Cardiac muscle cell (in vitro differentiated cells and primary cell): ENCODE data around the gene PAQR7. TPM values are rescaled to one million over a fixed set of nuclear protein-coding genes. Genes with fewer than 3 reads are reported as not detected.
A peak's percentile ranks its signal among the peaks of the same experiment; 100 is the strongest.

Experiments used
- DNase-seq, 2 donors: peaks; one replicate each; pipeline versions ENCODE4 v3.0.0 to v3.0.0-alpha.2; 2010 to 2017; ENCODE audit warnings: low read depth in 1 of 2, low spot score in 1 of 2
- H3K27ac ChIP-seq: fragments of 200-600 bp; sonication (generic); 2 replicates; pipeline ENCODE4 v1.5.1; 2016
- H3K27me3 ChIP-seq: fragments of 200-600 bp; sonication (generic); 2 replicates; pipeline ENCODE4 v1.6.0; 2016; ENCODE audit warnings: control low read depth
- H3K36me3 ChIP-seq: fragments of 200-600 bp; sonication (generic); 2 replicates; pipeline ENCODE4 v1.5.1; 2016; ENCODE audit warnings: control low read depth
- H3K4me1 ChIP-seq: fragments of 200-600 bp; sonication (generic); 2 replicates; pipeline ENCODE4 v1.8.1; 2017; ENCODE audit warnings: low read depth, mild to moderate bottlenecking, mixed run types
- H3K4me3 ChIP-seq: fragments of 200-600 bp; sonication (generic); 2 replicates; pipeline ENCODE4 v1.5.1; 2016; ENCODE audit warnings: mild to moderate bottlenecking
- H3K9me3 ChIP-seq: fragments of 200-600 bp; sonication (generic); 2 replicates; pipeline ENCODE4 v1.5.1; 2017; ENCODE audit warnings: low read depth, mild to moderate bottlenecking, control low read depth
- polyA plus RNA-seq: library from polyadenylated mRNA; unstranded; fragments of >200 nt; fragmentation: Nextera tagmentation; extraction: Ambion mirVana; gene quantifications from 2 replicates; pipeline ENCODE4 v1.2.1, GENCODE V29; 2016
- total RNA-seq: library from RNA; depleted of rRNA; stranded (reverse); fragments of >200 nt; gene quantifications from 2 replicates; pipeline ENCODE4 v1.2.3, GENCODE V29; 2016
- TF ChIP-seq, protein P1 (sequence below): IDR thresholded peaks from 2 replicates; pipeline ENCODE4 v1.5.1; 2012; ENCODE audit warnings: low read depth, mild to moderate bottlenecking, low read length

The PAQR7 gene
- total and polyA plus RNA-seq, 2 experiments from 2014 or later = 3.1 to 12.5 TPM

DNA sequence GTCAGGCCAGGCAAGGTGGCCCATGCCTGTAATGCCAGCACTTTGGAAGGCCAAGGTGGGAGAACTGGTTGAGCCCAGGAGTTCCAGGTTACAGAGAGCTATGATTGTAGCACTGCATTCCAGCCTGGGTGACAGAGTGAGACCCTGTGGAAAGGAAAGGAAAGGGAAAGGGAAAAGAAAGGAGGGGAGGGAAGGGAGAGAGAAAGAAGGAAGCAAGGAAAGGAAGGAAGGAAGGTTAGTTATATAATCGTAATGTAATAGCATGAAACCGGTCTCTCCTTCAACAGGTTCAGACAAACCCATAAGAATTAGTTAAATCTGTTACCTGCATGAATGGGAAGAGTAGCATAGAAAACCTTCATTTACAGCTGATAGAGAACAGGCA lies 1.2 kb upstream of the PAQR7 start:
- no peak overlapping the region for H3K27ac ChIP-seq
- no peaks in the 10 kb centered on the region for H3K9me3 ChIP-seq
- no peaks in the 10 kb centered on the region for H3K36me3 ChIP-seq
- H3K27me3 ChIP-seq = no peaks in the 10 kb centered on the region
- DNase-seq = no peak
- H3K4me1 ChIP-seq = peaks cover 25% of the 10 kb centered on the region
- no peak overlapping the region for H3K4me3 ChIP-seq
- TF ChIP-seq, protein P1, sequence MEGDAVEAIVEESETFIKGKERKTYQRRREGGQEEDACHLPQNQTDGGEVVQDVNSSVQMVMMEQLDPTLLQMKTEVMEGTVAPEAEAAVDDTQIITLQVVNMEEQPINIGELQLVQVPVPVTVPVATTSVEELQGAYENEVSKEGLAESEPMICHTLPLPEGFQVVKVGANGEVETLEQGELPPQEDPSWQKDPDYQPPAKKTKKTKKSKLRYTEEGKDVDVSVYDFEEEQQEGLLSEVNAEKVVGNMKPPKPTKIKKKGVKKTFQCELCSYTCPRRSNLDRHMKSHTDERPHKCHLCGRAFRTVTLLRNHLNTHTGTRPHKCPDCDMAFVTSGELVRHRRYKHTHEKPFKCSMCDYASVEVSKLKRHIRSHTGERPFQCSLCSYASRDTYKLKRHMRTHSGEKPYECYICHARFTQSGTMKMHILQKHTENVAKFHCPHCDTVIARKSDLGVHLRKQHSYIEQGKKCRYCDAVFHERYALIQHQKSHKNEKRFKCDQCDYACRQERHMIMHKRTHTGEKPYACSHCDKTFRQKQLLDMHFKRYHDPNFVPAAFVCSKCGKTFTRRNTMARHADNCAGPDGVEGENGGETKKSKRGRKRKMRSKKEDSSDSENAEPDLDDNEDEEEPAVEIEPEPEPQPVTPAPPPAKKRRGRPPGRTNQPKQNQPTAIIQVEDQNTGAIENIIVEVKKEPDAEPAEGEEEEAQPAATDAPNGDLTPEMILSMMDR = no peak

DNA sequence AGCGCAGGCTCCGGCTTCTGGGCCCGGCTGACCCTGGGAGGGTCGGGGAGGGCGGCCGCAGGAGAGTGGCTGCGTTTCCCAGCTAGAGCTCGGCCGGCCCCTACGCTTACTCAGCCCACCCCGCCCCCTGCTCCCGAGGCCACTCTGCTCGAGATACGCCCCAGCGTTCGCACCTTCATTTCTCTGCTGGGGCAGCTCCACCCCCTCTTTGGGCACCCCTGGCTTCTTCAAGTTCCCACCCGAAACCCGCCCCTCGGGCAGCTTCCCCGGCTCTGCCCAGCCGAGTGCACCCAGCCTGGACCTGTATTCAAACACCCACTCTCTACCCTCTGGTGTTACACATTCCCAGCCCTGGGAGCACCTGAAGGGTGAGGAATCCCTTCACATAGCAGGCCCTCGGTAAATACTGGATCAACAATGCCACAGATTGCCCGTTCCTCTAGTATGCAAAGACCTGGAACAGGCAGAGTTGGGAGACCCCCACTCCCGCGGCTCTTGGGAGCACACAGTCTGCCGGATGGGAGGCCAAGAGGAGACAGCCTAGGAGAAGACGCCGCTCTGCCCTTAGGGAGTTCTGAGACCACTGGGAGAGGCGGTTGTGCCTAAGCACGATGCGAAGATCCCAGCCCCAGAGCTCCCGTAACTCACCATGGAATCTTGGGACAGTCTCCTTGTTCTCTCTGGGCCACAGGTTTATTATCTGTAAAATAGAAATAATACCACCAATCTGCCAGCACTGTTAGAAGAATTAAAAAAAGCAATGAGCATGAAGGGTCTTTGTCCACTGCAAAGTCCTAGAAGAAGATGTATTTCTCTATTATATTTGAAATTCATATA lies 566 bp upstream of the PAQR7 start:
- peak in 1 of 2 donors; percentile 79 for DNase-seq
- TF ChIP-seq, protein P1 = no peak
- Histone ChIP-seq H3K36me3 (no peaks in the 10 kb centered on the region), H3K9me3 (no peaks in the 10 kb centered on the region), H3K4me3 (peak overlapping the region; percentile 45), H3K4me1 (peaks cover 31% of the 10 kb centered on the region), H3K27ac (peak overlapping the region; percentile 93), H3K27me3 (no peaks in the 10 kb centered on the region)

DNA sequence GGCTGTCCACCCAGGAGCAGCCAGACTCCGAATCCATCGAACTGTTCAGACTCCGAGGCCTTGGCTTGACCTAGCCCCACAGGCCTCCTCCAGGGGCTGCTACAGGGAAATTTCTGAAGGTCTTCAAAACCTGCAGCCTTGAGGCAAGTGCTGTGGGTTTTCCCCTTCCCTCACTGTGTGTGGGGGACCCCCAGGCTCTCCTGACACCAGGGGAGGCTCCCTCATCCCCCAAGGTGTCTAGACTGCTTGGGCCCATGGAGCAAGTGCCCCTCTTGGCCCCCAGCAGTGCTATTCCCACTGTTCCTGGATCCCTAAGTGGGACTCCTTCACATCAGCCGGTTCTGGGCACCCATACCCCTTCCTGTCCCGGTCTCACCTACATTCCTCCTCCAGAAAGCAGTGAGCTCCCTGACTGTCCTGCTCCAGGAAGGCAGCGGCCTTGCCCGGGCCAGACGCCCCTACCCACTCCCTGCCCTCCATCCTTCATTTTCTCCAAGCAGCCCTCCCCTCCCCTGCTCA lies 814 bp downstream of the PAQR7 start:
- Histone ChIP-seq H3K27ac (peak overlapping the region; percentile 93), H3K4me3 (peak overlapping the region; percentile 45), H3K9me3 (no peaks in the 10 kb centered on the region), H3K36me3 (no peaks in the 10 kb centered on the region), H3K27me3 (no peaks in the 10 kb centered on the region), H3K4me1 (peaks cover 31% of the 10 kb centered on the region)
- no peak for DNase-seq
- TF ChIP-seq, protein P1 = no peak

DNA sequence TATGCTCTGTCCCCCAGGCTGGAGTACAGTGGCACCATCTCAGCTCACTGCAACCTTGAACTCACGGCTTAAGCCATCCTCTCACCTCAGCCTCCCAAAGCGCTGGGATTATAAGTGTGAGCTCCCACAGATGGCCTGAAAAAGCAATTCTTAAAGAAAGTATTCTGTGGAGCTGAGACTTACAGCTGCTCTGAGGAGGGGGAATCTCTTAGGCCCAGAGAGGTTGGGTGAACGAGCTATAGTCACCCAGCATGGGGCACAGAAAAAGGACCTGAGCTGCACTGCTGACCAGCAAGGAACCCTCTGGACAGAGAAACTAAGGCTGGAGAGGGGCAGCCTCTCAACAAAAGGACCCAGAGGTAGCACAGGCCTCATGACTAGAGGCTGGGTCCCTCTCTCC lies 1.3 kb downstream of the PAQR7 start:
- Histone ChIP-seq H3K27ac (peak overlapping the region; percentile 93), H3K27me3 (no peaks in the 10 kb centered on the region), H3K36me3 (no peaks in the 10 kb centered on the region), H3K4me1 (peaks cover 26% of the 10 kb centered on the region), H3K9me3 (no peaks in the 10 kb centered on the region), H3K4me3 (no peak overlapping the region)
- TF ChIP-seq, protein P1 = no peak
- DNase-seq = no peak

DNA sequence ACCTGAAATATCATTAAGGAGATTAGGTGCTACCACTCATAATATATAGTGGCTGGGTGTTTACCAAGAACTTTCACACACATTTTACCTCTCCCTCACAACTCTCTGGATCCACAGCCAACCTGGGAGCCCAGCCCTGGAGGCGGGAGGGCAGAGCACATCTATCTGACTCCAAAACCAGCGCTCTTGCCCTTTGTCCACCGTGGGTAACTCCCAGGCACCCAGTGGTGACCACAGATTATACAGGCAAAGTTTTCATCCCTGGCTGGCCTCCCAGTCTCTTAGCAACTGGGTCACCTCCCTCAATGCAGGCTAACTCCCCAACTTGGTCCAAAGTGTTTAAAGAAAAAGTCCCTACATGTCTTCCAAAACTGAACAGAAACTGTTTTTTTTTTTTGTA lies 2.4 kb downstream of the PAQR7 start:
- DNase-seq = no peak
- TF ChIP-seq, protein P1 = no peak
- no peak overlapping the region for H3K4me3 ChIP-seq
- H3K4me1 ChIP-seq = peaks cover 24% of the 10 kb centered on the region
- no peaks in the 10 kb centered on the region for H3K36me3 ChIP-seq
- no peak overlapping the region for H3K27ac ChIP-seq
- H3K9me3 ChIP-seq = no peaks in the 10 kb centered on the region
- no peaks in the 10 kb centered on the region for H3K27me3 ChIP-seq
